HepG2 (cell line): ENCODE data around the gene NUDT3. TPM values are rescaled to one million over a fixed set of nuclear protein-coding genes. Genes with fewer than 3 reads are reported as not detected.
A peak's percentile ranks its signal among the peaks of the same experiment; 100 is the strongest.

Experiments
- ATAC-seq: fragments of 200-7000 bp; cut with Tn5 transposase; 3 replicates; pipeline ENCODE4 v1.9.1; 2020; ENCODE audit warnings: mild to moderate bottlenecking, moderate library complexity
- BruUV-seq: library from RNA; stranded (reverse); fragments of 400-500 nt; replicated peaks from 2 replicates; lab custom pipeline; 2021; lab: Mats Ljungman, UMichigan
- CTCF ChIA-PET: fragments of 300-600 bp; formaldehyde crosslinking; extraction: SDS; loops from one replicate; lab custom pipeline; 2021; ENCODE audit warnings: low total read pairs, inconsistent platforms, low intra/inter-chr PET ratio; lab: Yijun Ruan, JAX
- POLR2A ChIA-PET: fragments of 350-600 bp; sonication (Branson Sonifier 250); formaldehyde crosslinking; loops from one replicate; lab custom pipeline; 2020; ENCODE audit warnings: antibody characterized with exemption, inconsistent platforms; lab: Yijun Ruan, JAX
- DNase-seq: peaks from one replicate; pipeline ENCODE4 v3.0.0-alpha.2; 2015; ENCODE audit warnings: low spot score
- FAIRE-seq: peaks from 3 replicates; lab custom pipeline; 2011; peaks lifted over from hg19 to GRCh38; lab: Jason Lieb, UNC
- H2AFZ ChIP-seq: one replicate; pipeline ENCODE4 v1.6.1; 2011; ENCODE audit warnings: low read length, inconsistent platforms
- H3K27ac ChIP-seq: fragments of 300-600 bp; 3 replicates; pipeline ENCODE4 v1.8.0; 2011; ENCODE audit warnings: mixed run types, mild to moderate bottlenecking, mixed read lengths, low read length, inconsistent platforms; ENCODE audit not compliant: insufficient read depth; ENCODE audit errors: extremely low read length
- H3K27me3 ChIP-seq, 2 experiments: fragments of 200-600 bp in 1 of 2; 2 replicates in 1 of 2; 3 replicates in 1 of 2; pipeline versions ENCODE4 v1.6.0 to v1.8.0; 2011; ENCODE audit warnings: low read length in 2 of 2, mild to moderate bottlenecking in 2 of 2, moderate library complexity in 2 of 2, inconsistent platforms in 1 of 2; ENCODE audit not compliant: insufficient read depth in 2 of 2, control insufficient read depth in 1 of 2
- H3K36me3 ChIP-seq, 2 experiments: fragments of 200-600 bp in 1 of 2; replicated peaks in 1 of 2; 2 replicates in 1 of 2; 3 replicates in 1 of 2; pipeline versions ENCODE4 v1.5.1 to v1.8.0; 2011; ENCODE audit warnings: low read length in 2 of 2, inconsistent platforms in 1 of 2; ENCODE audit not compliant: insufficient read depth in 2 of 2, control insufficient read depth in 1 of 2
- H3K4me1 ChIP-seq: 2 replicates; pipeline ENCODE4 v1.5.1; 2012; ENCODE audit warnings: low read length, inconsistent platforms; ENCODE audit not compliant: insufficient read depth
- H3K4me2 ChIP-seq: 2 replicates; pipeline ENCODE4 v1.6.0; 2011; ENCODE audit warnings: low read depth, low read length, inconsistent platforms
- H3K4me3 ChIP-seq, 3 experiments: fragments of 200-600 bp in 1 of 3; sonication (generic), shearing (Covaris generic) in 1 of 3; replicated peaks in 1 of 3; 2 replicates each; pipeline ENCODE4 v1.5.1; 2011 to 2016; ENCODE audit warnings: low read length in 3 of 3, inconsistent platforms in 2 of 3, low read depth in 2 of 3, mild to moderate bottlenecking in 2 of 3, control low read depth in 1 of 3, mixed read lengths in 1 of 3; ENCODE audit not compliant: insufficient read depth in 1 of 3
- H3K79me2 ChIP-seq: one replicate; pipeline ENCODE4 v1.6.1; 2011; ENCODE audit warnings: low read length, inconsistent platforms; ENCODE audit not compliant: insufficient read depth
- H3K9ac ChIP-seq: 2 replicates; pipeline ENCODE4 v1.6.0; 2011; ENCODE audit warnings: mild to moderate bottlenecking, low read depth, low read length, inconsistent platforms; ENCODE audit not compliant: insufficient read depth
- H3K9me3 ChIP-seq: 2 replicates; pipeline ENCODE4 v1.5.1; 2012; ENCODE audit warnings: mild to moderate bottlenecking, low read length
- H4K20me1 ChIP-seq: 2 replicates; pipeline ENCODE4 v1.6.0; 2011; ENCODE audit warnings: inconsistent platforms, mild to moderate bottlenecking, low read length, moderate library complexity; ENCODE audit not compliant: insufficient read depth
- FOSL2 ChIP-seq: sonication (generic); formaldehyde crosslinking; IDR thresholded peaks from 2 replicates; pipeline ENCODE4 v1.4.0; 2020; ENCODE audit warnings: missing genetic modification reagents
- GATAD2A ChIP-seq: IDR thresholded peaks from 2 replicates; pipeline ENCODE4 v1.6.1; 2016
- HMG20A ChIP-seq: IDR thresholded peaks from 2 replicates; pipeline ENCODE4 v1.6.1; 2016; ENCODE audit warnings: borderline replicate concordance
- HOXA3 ChIP-seq: sonication (generic); formaldehyde crosslinking; IDR thresholded peaks from 2 replicates; pipeline ENCODE4 v1.5.0; 2020; ENCODE audit warnings: missing genetic modification reagents
- MAFK ChIP-seq, 2 experiments: IDR thresholded peaks in 1 of 2; conservative IDR thresholded peaks in 1 of 2; 2 replicates each; pipeline ENCODE4 v1.6.1; 2011; ENCODE audit warnings: improper control_type of control experiment in 2 of 2, low read length in 2 of 2
- NFAT5 ChIP-seq: sonication (generic); formaldehyde crosslinking; IDR thresholded peaks from 2 replicates; pipeline ENCODE4 v1.4.0; 2020; ENCODE audit warnings: missing genetic modification reagents
- ZBTB25 ChIP-seq: IDR thresholded peaks from 2 replicates; pipeline ENCODE4 v1.6.1; 2018; ENCODE audit warnings: missing genetic modification reagents
- ZKSCAN1 ChIP-seq: fragments of 150-350 bp; IDR thresholded peaks from 2 replicates; pipeline ENCODE4 v1.6.1; 2014; ENCODE audit warnings: low read length
- ZMYM3 ChIP-seq: sonication (generic); formaldehyde crosslinking; IDR thresholded peaks from 2 replicates; pipeline ENCODE4 v1.5.1; 2020; ENCODE audit warnings: mild to moderate bottlenecking, missing genetic modification reagents
- ZNF790 ChIP-seq: sonication (generic); formaldehyde crosslinking; IDR thresholded peaks from 2 replicates; pipeline ENCODE4 v1.8.0; 2022; ENCODE audit warnings: missing genetic modification reagents, mild to moderate bottlenecking, borderline replicate concordance
- ZNF839 ChIP-seq: sonication (generic); formaldehyde crosslinking; IDR thresholded peaks from 2 replicates; pipeline ENCODE4 v1.4.0; 2020; ENCODE audit warnings: missing genetic modification reagents, mild to moderate bottlenecking, borderline replicate concordance
- WGBS: methylation state at CpG from one replicate; pipeline ENCODE4 v1.1.6; 2017; ENCODE audit warnings: low lambda C conversion rate; 5-methylcytosine and 5-hydroxymethylcytosine counted together
- in situ Hi-C: cut with HindIII; loops from 2 replicates; pipeline ENCODE4 v1.10.0; 2017; ENCODE audit warnings: low pct_unique_long_range_greater_than_20kb; ENCODE audit not compliant: extremely low pct_ligation_motif_present
- intact Hi-C: fragments of 100-400 bp; cut with micrococcal nuclease; formaldehyde crosslinking; loops from one replicate; pipeline ENCODE4 v1.10.0; 2022; ENCODE audit not compliant: unreplicated experiment
- polyA plus RNA-seq, 8 experiments: library from polyadenylated mRNA; depleted of rRNA in 3 of 8; stranded (reverse) in 7 of 8; unstranded in 1 of 8; fragments of >200 nt; fragmentation: Illumina TruSeq in 4 of 8; extraction: Trizol in 4 of 8; gene quantifications; 2 replicates each; pipeline versions ENCODE4 v1.2.1 to v1.2.3, GENCODE V29; 2011 to 2016; ENCODE audit warnings: low read depth in 4 of 8, missing spikeins in 1 of 8, mixed read lengths in 1 of 8; ENCODE audit not compliant: insufficient read depth in 1 of 8
- total RNA-seq, 5 experiments: library from RNA; depleted of rRNA; stranded (reverse); fragments of >200 nt; fragmentation: Illumina TruSeq; extraction: Trizol; gene quantifications; 2 replicates each; pipeline ENCODE4 v1.2.3, GENCODE V29; 2016; ENCODE audit warnings: low read depth in 1 of 5

The NUDT3 gene
- total and polyA plus RNA-seq, 2 of the 13 experiments (the other 11 are each of a cell fraction or from before 2014, with no cell fraction given) = 20.2 to 20.6 TPM

DNA sequence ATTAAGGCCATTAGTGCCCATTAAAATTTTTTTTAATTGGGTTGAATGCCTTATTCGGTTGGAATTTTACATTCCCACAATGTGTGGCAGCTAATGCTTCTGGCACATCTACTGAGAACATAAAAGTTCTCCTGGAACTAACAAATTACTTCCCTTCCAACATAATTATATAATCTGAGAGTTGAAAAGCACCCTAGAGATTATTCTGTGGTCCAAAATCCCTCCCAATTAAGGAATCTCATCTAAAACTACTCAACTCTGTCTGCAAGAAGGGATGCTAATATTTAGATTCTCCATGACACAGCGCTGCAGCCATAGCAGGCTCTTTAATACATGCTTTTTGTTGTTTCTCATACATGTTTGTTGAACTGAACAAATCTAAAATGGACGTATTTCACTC is 4.0 kb downstream of the NUDT3 start:
- no peak for ATAC-seq
- peaks cover 29% of the 10 kb centered on the region for H4K20me1 ChIP-seq
- no TSS peak for BruUV-seq
- WGBS = 96% methylated on average over 3 of the region's 3 CpGs
- H3K27ac ChIP-seq = no peak overlapping the region
- DNase-seq = no peak
- H2AFZ ChIP-seq = no peak overlapping the region
- no peaks in the 10 kb centered on the region for H3K9me3 ChIP-seq
- in situ Hi-C loops = no loop called here
- no peak for FAIRE-seq
- H3K4me1 ChIP-seq = peaks cover 65% of the 10 kb centered on the region
- no peak overlapping the region for H3K4me2 ChIP-seq
- H3K27me3 ChIP-seq = no peaks in the 10 kb centered on the region; a peak in 1 of 5 replicates
- intact Hi-C loops = no loop called here
- no peak for TF ChIP-seq ZNF839
- H3K4me3 ChIP-seq = no peak overlapping the region
- H3K79me2 ChIP-seq = peaks cover 87% of the 10 kb centered on the region
- H3K36me3 ChIP-seq = peaks cover 0 to 9% of the 10 kb centered on the region in 2 experiments; a peak in 3 of 5 replicates
- CTCF ChIA-PET = no interaction called here
- POLR2A ChIA-PET = no interaction called here
- H3K9ac ChIP-seq = no peak overlapping the region

- Histone ChIP-seq H3K4me1 (peaks cover 69% of the 10 kb centered on the region), H3K4me2 (peak overlapping the region; percentile 40; the same call in 1 of the 2 replicates), H2AFZ (no peak overlapping the region), H4K20me1 (peaks cover 29% of the 10 kb centered on the region), H3K4me3 (no peak overlapping the region), H3K9me3 (no peaks in the 10 kb centered on the region), H3K36me3 (peaks cover 0 to 12% of the 10 kb centered on the region in 2 experiments; a peak in 3 of 5 replicates), H3K79me2 (peaks cover 94% of the 10 kb centered on the region), H3K27me3 (no peaks in the 10 kb centered on the region), H3K27ac (peak overlapping the region; percentile 27), H3K9ac (no peak overlapping the region)
- FAIRE-seq (no peak), DNase-seq (peak; percentile 78), ATAC-seq (peak; percentile 50)
- ChIA-PET POLR2A (interaction anchor here (0.7 to 1.6 kb wide), 4 partner anchors 8 to 137 kb away, joined by 3 to 6 read pairs (median 4); no protein-coding TSS in a partner anchor), CTCF (no interaction called here)
- in situ Hi-C loops (no loop called here), intact Hi-C loops (no loop called here)
- no TSS peak for BruUV-seq
- WGBS = 76% methylated on average over 4 of the region's 4 CpGs
- TF ChIP-seq MAFK (conservative IDR thresholded peaks at IDR 0.05 in 1 of 2, IDR thresholded peaks at IDR 0.05 in 1 of 2; ENCODE audit: low read length in 2 of 2) (peak; percentile 6 to 58; a peak in 2 of 4 replicates), ZKSCAN1 (0 out of 2 replicates have a peak, but pooled peaks have one; percentile 74), FOSL2 (CRISPR knock-in tag) (peak; percentile 52; the same call in 1 of the 2 replicates), ZNF790 (CRISPR knock-in tag) (0 out of 2 replicates have a peak, but pooled peaks have one; percentile 26), GATAD2A (CRISPR knock-in tag) (peak; percentile 40; the same call in 1 of the 2 replicates), ZBTB25 (CRISPR knock-in tag) (no peak), NFAT5 (CRISPR knock-in tag) (no peak), HMG20A (CRISPR knock-in tag) (peak; percentile 24; the same call in 1 of the 2 replicates), HOXA3 (CRISPR knock-in tag) (0 out of 2 replicates have a peak, but pooled peaks have one; percentile 14), ZMYM3 (CRISPR knock-in tag) (0 out of 2 replicates have a peak, but pooled peaks have one; percentile 47)
Measured at GRCh38 chr6:34386316-34387137, 5.9 kb downstream of the NUDT3 start.
